Measurements from ENCODE around the gene KLHDC1.
"Not testable (repeated sequence)": the region's sequence is repeated elsewhere in the genome, so short reads cannot be mapped to it uniquely, and the experiment has no call there.

KLHDC1 gene

GRCh38 chr14:49721733-49722435 is 29.0 kb downstream of the KLHDC1 start:
- not testable (repeated sequence) for DNase-seq

GRCh38 chr14:49727171-49727570 is 34.3 kb downstream of the KLHDC1 start:
- DNase-seq = no peak

GRCh38 chr14:49732896-49733295 is 40.0 kb downstream of the KLHDC1 start:
- no peak for DNase-seq

- DNase-seq = no peak
These were observed 40.9 kb downstream of the KLHDC1 start for GRCh38 chr14:49733836-49734235.

GRCh38 chr14:49735669-49736068 is 42.7 kb downstream of the KLHDC1 start:
- not testable (repeated sequence) for DNase-seq

- no peak for DNase-seq
These were observed 52.3 kb downstream of the KLHDC1 start for GRCh38 chr14:49745191-49745590.

- not testable (repeated sequence) for DNase-seq
These were observed 53.6 kb downstream of the KLHDC1 start for GRCh38 chr14:49746476-49746875.

- DNase-seq = no peak
These were observed 61.7 kb downstream of the KLHDC1 start for GRCh38 chr14:49754570-49755097.

GRCh38 chr14:49755378-49755777 is 62.5 kb downstream of the KLHDC1 start:
- DNase-seq = no peak

- no peak for DNase-seq
These were observed 69.1 kb downstream of the KLHDC1 start for GRCh38 chr14:49761839-49762551.

GRCh38 chr14:49766839-49767238 is 73.9 kb downstream of the KLHDC1 start:
- peak in 3 of 4 experiments; percentile 11 to 20 (median 18) for DNase-seq

GRCh38 chr14:49767270-49767570 is 74.3 kb downstream of the KLHDC1 start:
- no peak for DNase-seq

GRCh38 chr14:49767571-49768300 is 74.8 kb downstream of the KLHDC1 start, which contains the start of gene KLHDC2:
Gene KLHDC2 (plus strand): TSS chr14:49768153. CDS start chr14:49768469, 316 bp downstream.
- peak; percentile 92 to 97 (median 96) for DNase-seq

- DNase-seq = peak; percentile 68 to 82 (median 75)
These were observed 75.6 kb downstream of the KLHDC1 start for GRCh38 chr14:49768301-49769121.

- DNase-seq = peak in 3 of 4 experiments; percentile 10 to 18 (median 10)
These were observed 76.3 kb downstream of the KLHDC1 start for GRCh38 chr14:49769171-49769570.

- no peak for DNase-seq
These were observed 76.8 kb downstream of the KLHDC1 start for GRCh38 chr14:49769581-49770211.

- DNase-seq = no peak
These were observed 77.4 kb downstream of the KLHDC1 start for GRCh38 chr14:49770212-49770817.

- not testable (repeated sequence) for DNase-seq
These were observed 78.8 kb downstream of the KLHDC1 start for GRCh38 chr14:49771691-49772090.

GRCh38 chr14:49774106-49774505 is 81.2 kb downstream of the KLHDC1 start:
- no peak for DNase-seq

- DNase-seq = no peak
These were observed 85.5 kb downstream of the KLHDC1 start for GRCh38 chr14:49778421-49778820.

- DNase-seq = not testable (repeated sequence)
These were observed 88.1 kb downstream of the KLHDC1 start for GRCh38 chr14:49781040-49781439.

All from suppressor macrophage (primary cell).